Stimulated activated CD8-positive, alpha-beta memory T cell treated with anti-CD3 and anti-CD28 coated beads, Interleukin-15, amount 100 ng/mL, for 24 hours (primary cell): ENCODE measurements around the gene ZMYM5.
"Not testable (repeated sequence)": the region's sequence is repeated elsewhere in the genome, so short reads cannot be mapped to it uniquely, and the experiment has no call there.

Experiments
- DNase-seq: peaks from one replicate; pipeline ENCODE4 v3.0.0-alpha.2; 2020; ENCODE audit warnings: low read depth

Gene ZMYM5

GRCh38 chr13:19863323-19864023 lies at the start of gene ZMYM5:
ZMYM5 (minus strand) TSS chr13:19863649; CDS start chr13:19852180, 11,469 bp downstream.
- DNase-seq, result peak; percentile 83

GRCh38 chr13:19910336-19911072 lies 47.1 kb upstream of the ZMYM5 start:
- no peak for DNase-seq

GRCh38 chr13:19908350-19908986 lies 45.0 kb upstream of the ZMYM5 start:
- DNase-seq, result no peak

GRCh38 chr13:19905487-19906195 lies 42.2 kb upstream of the ZMYM5 start:
- DNase-seq, result not testable (repeated sequence)

GRCh38 chr13:19890030-19890429 lies 26.6 kb upstream of the ZMYM5 start:
- no peak for DNase-seq

GRCh38 chr13:19888799-19889198 lies 25.4 kb upstream of the ZMYM5 start:
- DNase-seq, result no peak

GRCh38 chr13:19882231-19882630 lies 18.8 kb upstream of the ZMYM5 start:
- no peak for DNase-seq

GRCh38 chr13:19881641-19882040 lies 18.2 kb upstream of the ZMYM5 start:
- no peak for DNase-seq

- DNase-seq, result no peak
These were observed 1.4 kb upstream of the ZMYM5 start for GRCh38 chr13:19864746-19865309.

- peak; percentile 33 for DNase-seq
These were observed 736 bp upstream of the ZMYM5 start for GRCh38 chr13:19864024-19864745.

GRCh38 chr13:19862481-19863313 lies 752 bp downstream of the ZMYM5 start:
- peak; percentile 13 for DNase-seq

- no peak for DNase-seq
These were observed 1.7 kb downstream of the ZMYM5 start for GRCh38 chr13:19861762-19862161.

GRCh38 chr13:19860884-19861655 lies 2.4 kb downstream of the ZMYM5 start:
- no peak for DNase-seq

- DNase-seq, result not testable (repeated sequence)
These were observed 5.8 kb downstream of the ZMYM5 start for GRCh38 chr13:19857637-19858036.

GRCh38 chr13:19852766-19853165 lies 10.7 kb downstream of the ZMYM5 start:
- DNase-seq, result no peak

- no peak for DNase-seq
These were observed 17.7 kb downstream of the ZMYM5 start for GRCh38 chr13:19845758-19846157.

GRCh38 chr13:19838865-19839275 lies 24.6 kb downstream of the ZMYM5 start:
- no peak for DNase-seq

GRCh38 chr13:19836472-19836871 lies 27.0 kb downstream of the ZMYM5 start:
- no peak for DNase-seq

- DNase-seq, result no peak
These were observed 28.7 kb downstream of the ZMYM5 start for GRCh38 chr13:19834704-19835103.

- DNase-seq, result no peak
These were observed 40.8 kb downstream of the ZMYM5 start for GRCh38 chr13:19822673-19823072.
